Astrocyte (in vitro differentiated cells and primary cell): ENCODE measurements around the gene WNT3A. TPM values are rescaled to one million over a fixed set of nuclear protein-coding genes. Genes with fewer than 3 reads are reported as not detected.

Experiments used
- DNase-seq: peaks from one replicate; pipeline ENCODE4 v3.0.0-alpha.2; 2010; ENCODE audit warnings: low read depth
- FAIRE-seq: peaks from 2 replicates; lab custom pipeline; 2011; peaks lifted over from hg19 to GRCh38; lab: Jason Lieb, UNC
- H2AFZ ChIP-seq: 2 replicates; pipeline ENCODE4 v1.6.0; 2012; ENCODE audit warnings: low read depth, low read length, inconsistent platforms
- H3K27ac ChIP-seq: 2 replicates; pipeline ENCODE4 v1.5.1; 2011; ENCODE audit warnings: low read depth, low read length, inconsistent platforms
- H3K27me3 ChIP-seq: 2 replicates; pipeline ENCODE4 v1.6.0; 2011; ENCODE audit warnings: low read length, inconsistent platforms; ENCODE audit not compliant: insufficient read depth
- H3K36me3 ChIP-seq: 2 replicates; pipeline ENCODE4 v1.5.1; 2011; ENCODE audit warnings: low read length, inconsistent platforms; ENCODE audit not compliant: insufficient read depth
- H3K4me1 ChIP-seq: 2 replicates; pipeline ENCODE4 v1.5.1; 2011; ENCODE audit warnings: low read length, inconsistent platforms; ENCODE audit not compliant: insufficient read depth
- H3K4me2 ChIP-seq: 2 replicates; pipeline ENCODE4 v1.6.0; 2012; ENCODE audit warnings: low read length, inconsistent platforms
- H3K4me3 ChIP-seq: 2 replicates; pipeline ENCODE4 v1.5.1; 2011; ENCODE audit warnings: low read depth, mild to moderate bottlenecking, low read length, inconsistent platforms; ENCODE audit not compliant: insufficient read depth
- H3K79me2 ChIP-seq: 2 replicates; pipeline ENCODE4 v1.6.0; 2012; ENCODE audit warnings: mild to moderate bottlenecking, low read length, inconsistent platforms; ENCODE audit not compliant: insufficient read depth
- H3K9ac ChIP-seq: 2 replicates; pipeline ENCODE4 v1.6.0; 2012; ENCODE audit warnings: mild to moderate bottlenecking, low read length, inconsistent platforms
- H3K9me3 ChIP-seq: 2 replicates; pipeline ENCODE4 v1.5.1; 2012; ENCODE audit warnings: low read depth, mild to moderate bottlenecking, low read length, inconsistent platforms; ENCODE audit not compliant: insufficient read depth
- H4K20me1 ChIP-seq: 2 replicates; pipeline ENCODE4 v1.6.0; 2012; ENCODE audit warnings: low read length, inconsistent platforms; ENCODE audit not compliant: insufficient read depth
- H3K27ac Mint-ChIP-seq: one replicate; pipeline ENCODE4 v1.8.0; 2021; ENCODE audit warnings: mild to moderate bottlenecking, mixed read lengths; ENCODE audit not compliant: unreplicated experiment
- H3K27me3 Mint-ChIP-seq: one replicate; pipeline ENCODE4 v1.8.0; 2021; ENCODE audit warnings: low read depth, mixed read lengths; ENCODE audit not compliant: unreplicated experiment
- H3K36me3 Mint-ChIP-seq: one replicate; pipeline ENCODE4 v1.8.0; 2021; ENCODE audit warnings: low read depth, mixed read lengths; ENCODE audit not compliant: unreplicated experiment
- H3K4me1 Mint-ChIP-seq: one replicate; pipeline ENCODE4 v1.8.0; 2021; ENCODE audit warnings: low read depth, mixed read lengths; ENCODE audit not compliant: unreplicated experiment
- H3K4me3 Mint-ChIP-seq: one replicate; pipeline ENCODE4 v1.8.0; 2021; ENCODE audit warnings: mild to moderate bottlenecking, moderate library complexity, mixed read lengths; ENCODE audit not compliant: unreplicated experiment
- H3K9me3 Mint-ChIP-seq: one replicate; pipeline ENCODE4 v1.8.0; 2021; ENCODE audit warnings: mild to moderate bottlenecking, mixed read lengths; ENCODE audit not compliant: unreplicated experiment
- EZH2 ChIP-seq: IDR thresholded peaks from 2 replicates; pipeline ENCODE4 v1.6.1; 2012; ENCODE audit warnings: mild to moderate bottlenecking, low read length, inconsistent platforms; ENCODE audit not compliant: insufficient read depth
- total RNA-seq: library from RNA; stranded (reverse); gene quantifications from 2 replicates; pipeline ENCODE4 v1.2.1, GENCODE V29; 2021
- TF ChIP-seq, protein P1 (sequence below): IDR thresholded peaks from 2 replicates; pipeline ENCODE4 v1.5.1; 2011; ENCODE audit warnings: low read depth, mild to moderate bottlenecking, inconsistent platforms, low read length, moderate library complexity; ENCODE audit not compliant: insufficient read depth

The WNT3A gene
- total RNA-seq, 1 donor from 2014 or later = not detected

DNA sequence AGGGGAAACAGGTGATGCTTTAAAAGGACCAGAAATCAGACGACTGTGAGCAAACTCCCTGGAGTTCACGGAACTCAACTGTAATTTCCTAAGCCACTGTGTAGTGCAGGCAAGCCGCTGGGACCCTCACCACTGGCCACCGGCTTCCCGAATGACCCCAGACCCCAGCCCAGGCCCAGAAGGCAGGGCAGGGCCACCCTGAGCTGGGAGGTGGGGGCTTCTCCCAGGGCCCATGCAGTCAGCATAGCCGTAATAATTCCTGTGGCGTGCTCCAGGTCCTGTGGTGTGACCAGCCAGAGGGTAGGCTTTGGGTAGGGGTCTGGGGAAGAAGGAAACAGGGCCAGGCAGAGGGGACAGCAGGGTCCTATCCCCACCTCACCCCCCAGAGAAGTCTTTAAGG lies 72.2 kb downstream of the WNT3A start:
- Histone ChIP-seq H3K36me3 (no peaks in the 10 kb centered on the region), H3K79me2 (peaks cover 37% of the 10 kb centered on the region), H4K20me1 (peaks cover 52% of the 10 kb centered on the region), H3K9ac (no peak overlapping the region), H2AFZ (no peak overlapping the region), H3K4me3 (no peak overlapping the region), H3K27me3 (no peaks in the 10 kb centered on the region), H3K4me2 (no peak overlapping the region), H3K4me1 (peaks cover 9% of the 10 kb centered on the region), H3K9me3 (no peaks in the 10 kb centered on the region), H3K27ac (no peak overlapping the region)
- no peak for FAIRE-seq
- DNase-seq = no peak
- TF ChIP-seq, protein P1, sequence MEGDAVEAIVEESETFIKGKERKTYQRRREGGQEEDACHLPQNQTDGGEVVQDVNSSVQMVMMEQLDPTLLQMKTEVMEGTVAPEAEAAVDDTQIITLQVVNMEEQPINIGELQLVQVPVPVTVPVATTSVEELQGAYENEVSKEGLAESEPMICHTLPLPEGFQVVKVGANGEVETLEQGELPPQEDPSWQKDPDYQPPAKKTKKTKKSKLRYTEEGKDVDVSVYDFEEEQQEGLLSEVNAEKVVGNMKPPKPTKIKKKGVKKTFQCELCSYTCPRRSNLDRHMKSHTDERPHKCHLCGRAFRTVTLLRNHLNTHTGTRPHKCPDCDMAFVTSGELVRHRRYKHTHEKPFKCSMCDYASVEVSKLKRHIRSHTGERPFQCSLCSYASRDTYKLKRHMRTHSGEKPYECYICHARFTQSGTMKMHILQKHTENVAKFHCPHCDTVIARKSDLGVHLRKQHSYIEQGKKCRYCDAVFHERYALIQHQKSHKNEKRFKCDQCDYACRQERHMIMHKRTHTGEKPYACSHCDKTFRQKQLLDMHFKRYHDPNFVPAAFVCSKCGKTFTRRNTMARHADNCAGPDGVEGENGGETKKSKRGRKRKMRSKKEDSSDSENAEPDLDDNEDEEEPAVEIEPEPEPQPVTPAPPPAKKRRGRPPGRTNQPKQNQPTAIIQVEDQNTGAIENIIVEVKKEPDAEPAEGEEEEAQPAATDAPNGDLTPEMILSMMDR = no peak
- no peak for TF ChIP-seq EZH2
- Mint-ChIP-seq H3K27ac (no peak overlapping the region), H3K4me3 (no peak overlapping the region), H3K27me3 (peaks cover 31% of the 10 kb centered on the region), H3K9me3 (peaks cover 4% of the 10 kb centered on the region), H3K4me1 (no peaks in the 10 kb centered on the region), H3K36me3 (peaks cover 3% of the 10 kb centered on the region)

DNA sequence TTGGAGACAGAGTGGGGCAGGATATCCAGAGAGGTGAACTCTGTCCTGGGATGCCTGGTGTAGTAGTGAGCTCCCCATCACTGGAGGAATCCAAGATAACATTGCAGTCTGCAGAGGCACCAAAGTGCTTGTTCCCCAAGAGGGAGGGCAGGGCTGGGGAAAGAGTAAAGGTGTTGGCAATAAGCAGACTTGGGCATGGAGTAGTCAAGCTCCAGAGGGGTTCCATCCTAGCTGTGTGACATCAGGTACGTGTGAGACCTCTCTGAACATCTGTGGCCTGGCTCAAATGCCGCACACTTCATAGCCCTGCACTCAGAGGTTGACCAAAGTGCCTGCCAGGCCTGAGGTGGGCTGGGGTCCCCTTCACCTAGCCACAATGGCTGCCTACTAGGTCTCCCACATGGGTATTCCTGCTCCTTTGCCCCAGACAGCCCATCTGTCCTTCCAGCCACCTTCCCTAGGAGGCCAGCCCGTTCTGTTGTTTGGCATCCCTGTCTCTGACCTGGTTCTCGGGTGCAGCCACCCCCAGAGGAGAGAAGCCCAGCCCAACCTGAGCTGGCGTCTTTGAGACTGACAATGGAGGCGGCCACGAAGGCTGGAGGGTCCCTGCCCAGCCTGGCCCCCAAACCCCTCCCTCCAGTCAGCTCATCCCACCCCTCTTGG lies 72.9 kb downstream of the WNT3A start:
- Mint-ChIP-seq H3K4me3 (no peak overlapping the region), H3K9me3 (peaks cover 4% of the 10 kb centered on the region)

More for the DNA sequence above, 72.9 kb downstream of the WNT3A start:
- no peak overlapping the region for H3K27ac Mint-ChIP-seq
- Histone ChIP-seq H3K4me3 (no peak overlapping the region), H3K27ac (no peak overlapping the region), H3K79me2 (peaks cover 44% of the 10 kb centered on the region), H3K9me3 (no peaks in the 10 kb centered on the region), H3K9ac (no peak overlapping the region), H3K4me2 (no peak overlapping the region), H3K36me3 (peaks cover under 1% of the 10 kb centered on the region), H3K27me3 (no peaks in the 10 kb centered on the region), H3K4me1 (peaks cover 15% of the 10 kb centered on the region), H4K20me1 (peaks cover 54% of the 10 kb centered on the region), H2AFZ (no peak overlapping the region)
- peaks cover 4% of the 10 kb centered on the region for H3K4me1 Mint-ChIP-seq
- peaks cover 3% of the 10 kb centered on the region for H3K36me3 Mint-ChIP-seq
- FAIRE-seq (no peak), DNase-seq (no peak)
- H3K27me3 Mint-ChIP-seq = peaks cover 25% of the 10 kb centered on the region
- TF ChIP-seq, protein P1 = no peak
- no peak for TF ChIP-seq EZH2
